Non-pigmented ciliary epithelial cell (primary cell): ENCODE data around the gene MAFF.
"Not testable (repeated sequence)": the region's sequence is repeated elsewhere in the genome, so short reads cannot be mapped to it uniquely, and the experiment has no call there.

Experiments used
- DNase-seq: peaks from one replicate; pipeline ENCODE4 v3.0.0-alpha.2; 2010; ENCODE audit warnings: low read depth

Gene MAFF

DNA sequence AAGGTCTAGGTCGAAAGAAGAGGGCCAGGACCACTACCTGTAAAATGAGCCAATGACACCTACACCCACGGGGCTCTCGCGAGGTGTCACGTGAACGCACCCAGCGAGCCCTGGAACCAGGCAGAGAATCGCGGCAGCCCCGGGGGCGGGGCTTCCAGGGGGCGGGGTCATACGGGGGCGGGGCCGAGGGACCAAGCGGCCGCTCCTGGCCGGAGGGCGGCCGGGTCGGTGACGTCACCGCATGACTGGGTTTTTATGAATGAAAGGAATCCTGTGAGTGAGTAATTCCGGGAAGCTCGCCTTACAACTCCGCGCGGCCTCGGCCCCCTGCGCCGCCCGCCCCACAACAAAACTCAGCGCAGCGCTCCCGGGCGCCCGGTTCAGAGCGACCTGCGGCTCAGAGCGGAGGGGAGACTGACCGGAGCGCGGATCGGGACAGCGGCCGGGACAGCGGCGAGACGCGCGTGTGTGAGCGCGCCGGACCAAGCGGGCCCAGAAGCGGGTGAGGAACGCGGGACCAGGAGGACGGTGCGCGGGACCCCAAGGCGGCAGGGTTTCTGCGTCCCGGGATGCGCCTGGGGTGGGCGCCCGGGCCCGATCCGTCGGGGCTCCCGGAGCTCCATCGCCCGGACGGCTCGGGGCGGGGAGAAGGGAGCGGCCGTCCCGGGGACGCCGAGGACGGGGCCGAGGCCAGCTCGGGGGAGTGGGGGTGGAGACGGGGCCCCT, at the start of gene MAFF:
Gene MAFF (plus strand): TSS at position 284 of the 726 bp plus-strand sequence. CDS start 11,860 bp downstream, outside the sequence.
- peak; percentile 83 for DNase-seq

GRCh38 chr22:38153821-38154562, 47.8 kb upstream of the MAFF start:
- DNase-seq: no peak

DNA sequence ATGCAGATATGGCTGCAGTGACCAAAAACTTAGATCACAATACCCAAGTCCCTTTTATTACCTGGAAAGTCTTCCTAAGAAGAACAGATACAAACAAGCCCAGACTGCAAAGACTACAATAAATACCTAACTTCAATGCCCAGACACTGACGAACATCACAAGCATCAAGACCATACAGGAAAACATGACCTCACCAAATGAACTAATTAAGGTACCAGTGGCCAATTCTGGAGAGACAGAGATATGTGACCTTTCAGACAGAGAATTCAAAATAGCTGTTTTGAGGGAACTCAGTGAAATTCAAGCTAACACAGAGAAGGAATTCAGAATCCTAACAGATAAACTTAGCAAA, 47.3 kb upstream of the MAFF start:
- DNase-seq: not testable (repeated sequence)

- DNase-seq: no peak
Observed at GRCh38 chr22:38155703-38156102, 46.1 kb upstream of the MAFF start.

DNA sequence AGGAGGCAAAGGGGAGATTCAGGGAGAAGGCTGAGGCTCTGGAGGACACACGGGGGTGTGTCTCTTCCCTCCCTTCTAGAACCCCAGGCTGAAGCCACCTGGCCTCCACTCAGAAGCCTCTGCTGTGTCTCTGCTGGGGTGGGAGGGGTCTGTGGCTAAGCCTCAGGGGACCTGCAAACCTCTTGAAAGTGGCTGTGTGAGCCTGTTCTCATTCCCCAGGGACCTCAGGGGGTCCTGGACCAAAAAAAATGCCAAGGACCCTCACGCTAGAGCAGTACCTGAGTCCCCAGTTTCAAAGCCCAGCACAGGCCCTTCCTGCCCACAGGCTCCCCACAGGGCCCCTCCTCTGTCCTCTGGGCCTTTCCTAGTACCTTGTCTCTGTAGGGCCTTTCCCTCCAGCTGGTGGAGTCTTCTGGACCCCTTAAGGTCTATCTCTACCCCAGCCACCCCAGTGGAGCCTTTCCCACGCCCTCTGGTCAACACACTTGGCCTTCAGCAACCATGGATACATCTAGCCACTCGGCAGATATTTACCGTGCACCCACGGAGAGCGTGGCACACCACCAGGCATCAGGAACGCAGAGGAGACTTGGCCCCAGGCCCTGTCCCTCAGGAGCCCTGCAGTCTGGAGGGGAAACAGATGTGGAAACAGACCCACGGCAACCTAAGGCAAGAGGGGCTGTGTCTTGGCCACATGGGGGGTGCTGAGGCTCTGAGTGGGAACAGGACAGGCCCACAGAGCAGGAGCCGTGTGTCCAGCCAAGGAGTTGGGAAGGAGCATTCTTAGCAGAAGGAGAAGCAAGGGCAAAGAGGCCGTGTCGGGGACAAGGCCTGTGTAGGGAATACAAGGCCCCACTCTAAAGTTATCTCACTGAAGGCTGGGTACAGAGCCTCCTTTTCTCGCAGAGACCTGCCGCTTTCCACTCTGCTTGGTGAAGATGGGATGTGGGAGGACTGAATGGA, 38.6 kb upstream of the MAFF start:
- DNase-seq: no peak

- no peak for DNase-seq
Observed at GRCh38 chr22:38163844-38164550, 37.8 kb upstream of the MAFF start.

DNA sequence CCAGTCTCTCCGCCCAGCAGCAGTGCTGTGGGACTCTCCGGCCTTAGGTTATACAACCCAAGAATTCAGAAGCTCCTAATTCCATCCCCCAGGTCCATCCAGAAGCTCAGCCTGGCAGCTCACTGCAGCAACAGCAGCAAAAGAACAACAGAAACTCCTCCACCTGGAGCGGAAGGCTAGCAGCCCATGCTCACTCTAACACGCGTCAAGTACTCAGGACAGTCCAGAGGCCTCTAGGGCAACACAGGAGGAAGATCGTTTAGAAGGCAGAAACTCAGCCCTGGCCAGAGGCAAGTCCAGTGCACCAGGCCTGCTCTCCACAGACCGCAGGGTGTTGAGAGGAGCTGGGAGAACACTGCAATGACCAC, 37.3 kb upstream of the MAFF start:
- DNase-seq: no peak

- no peak for DNase-seq
Observed at GRCh38 chr22:38165922-38166593, 35.7 kb upstream of the MAFF start.

DNA sequence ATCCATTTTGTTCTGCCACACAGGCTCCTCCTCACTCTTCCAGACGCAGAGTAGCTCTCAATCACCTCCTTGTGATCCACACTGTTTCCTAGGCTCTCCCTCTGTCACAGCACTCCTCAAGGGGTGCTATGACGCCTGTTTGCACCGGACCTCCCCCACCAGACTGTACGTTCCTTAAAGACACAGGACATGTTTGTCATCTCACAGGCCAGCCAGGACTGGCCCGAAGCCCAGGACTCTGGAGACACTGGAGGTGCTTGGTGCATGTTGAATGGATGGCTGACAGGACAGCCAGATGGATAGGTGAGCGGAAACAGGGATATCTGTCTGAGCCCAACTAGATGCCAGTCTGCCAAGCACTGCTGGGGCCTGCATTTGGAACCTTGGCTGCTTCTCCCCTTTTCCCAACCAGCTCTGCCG, 33.8 kb upstream of the MAFF start:
- no peak for DNase-seq

DNA sequence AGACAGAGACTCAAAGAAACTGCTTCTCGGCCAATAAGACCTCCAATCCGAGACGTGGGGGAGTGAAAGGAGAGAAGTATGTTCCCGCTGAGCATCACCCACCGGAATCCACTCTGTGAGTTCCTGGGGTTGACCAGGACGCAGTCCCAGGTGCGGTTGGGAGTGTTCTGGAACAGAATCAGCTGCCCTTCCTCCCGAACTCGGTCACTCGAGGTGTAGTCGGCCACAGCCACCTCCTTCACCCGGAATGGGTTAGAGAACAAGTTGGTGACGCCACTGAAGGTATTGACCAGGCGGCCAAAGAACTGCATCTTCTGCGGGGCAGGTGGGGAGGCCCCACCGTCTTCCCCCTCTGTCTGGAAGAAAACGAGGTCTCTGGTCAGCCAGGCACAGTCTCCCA, 32.7 kb upstream of the MAFF start:
- no peak for DNase-seq

- DNase-seq: no peak
Observed at GRCh38 chr22:38170469-38170868, 31.3 kb upstream of the MAFF start.

DNA sequence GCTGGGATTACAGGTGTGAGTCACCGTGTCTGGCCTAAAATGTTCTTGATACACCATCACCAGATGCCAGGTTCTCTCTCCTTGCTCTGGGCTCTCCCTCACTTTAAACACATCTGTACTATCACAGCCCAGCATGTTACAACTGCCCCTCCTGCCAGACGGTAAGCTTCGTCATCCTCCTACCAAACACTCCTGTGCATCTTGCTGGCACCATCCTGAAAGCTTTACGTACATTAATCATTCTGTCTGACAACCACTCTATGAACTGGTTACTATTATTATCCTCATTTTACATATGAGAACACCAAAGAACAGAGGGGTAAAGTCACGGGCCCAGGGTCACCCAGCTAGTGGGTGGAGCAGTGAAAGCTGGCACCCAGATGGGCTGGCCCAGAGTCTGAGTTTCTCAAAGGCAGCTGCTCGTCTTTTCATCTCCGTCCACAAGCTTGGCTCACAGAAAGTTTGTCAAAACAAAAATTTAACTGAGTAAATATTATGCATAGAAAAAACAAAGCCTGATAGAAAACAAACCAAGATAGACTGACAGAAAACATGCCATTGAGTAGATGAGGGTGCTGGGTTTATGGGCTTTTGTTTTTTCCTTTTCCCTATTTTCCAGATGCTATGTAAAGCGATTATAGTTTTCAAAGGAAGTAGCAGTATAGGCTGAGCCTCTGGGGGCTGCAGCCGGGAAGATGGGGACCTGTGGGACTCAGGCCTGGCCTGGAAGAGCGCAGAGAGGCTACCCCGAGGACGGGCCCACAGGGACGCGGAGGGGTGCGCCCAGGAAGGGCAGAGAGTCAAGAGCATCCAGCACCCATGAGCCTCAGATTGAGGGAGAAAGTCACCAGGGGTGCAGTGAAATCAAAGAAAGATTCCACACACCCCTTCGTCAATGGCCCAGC, 29.6 kb upstream of the MAFF start:
- DNase-seq: no peak

DNA sequence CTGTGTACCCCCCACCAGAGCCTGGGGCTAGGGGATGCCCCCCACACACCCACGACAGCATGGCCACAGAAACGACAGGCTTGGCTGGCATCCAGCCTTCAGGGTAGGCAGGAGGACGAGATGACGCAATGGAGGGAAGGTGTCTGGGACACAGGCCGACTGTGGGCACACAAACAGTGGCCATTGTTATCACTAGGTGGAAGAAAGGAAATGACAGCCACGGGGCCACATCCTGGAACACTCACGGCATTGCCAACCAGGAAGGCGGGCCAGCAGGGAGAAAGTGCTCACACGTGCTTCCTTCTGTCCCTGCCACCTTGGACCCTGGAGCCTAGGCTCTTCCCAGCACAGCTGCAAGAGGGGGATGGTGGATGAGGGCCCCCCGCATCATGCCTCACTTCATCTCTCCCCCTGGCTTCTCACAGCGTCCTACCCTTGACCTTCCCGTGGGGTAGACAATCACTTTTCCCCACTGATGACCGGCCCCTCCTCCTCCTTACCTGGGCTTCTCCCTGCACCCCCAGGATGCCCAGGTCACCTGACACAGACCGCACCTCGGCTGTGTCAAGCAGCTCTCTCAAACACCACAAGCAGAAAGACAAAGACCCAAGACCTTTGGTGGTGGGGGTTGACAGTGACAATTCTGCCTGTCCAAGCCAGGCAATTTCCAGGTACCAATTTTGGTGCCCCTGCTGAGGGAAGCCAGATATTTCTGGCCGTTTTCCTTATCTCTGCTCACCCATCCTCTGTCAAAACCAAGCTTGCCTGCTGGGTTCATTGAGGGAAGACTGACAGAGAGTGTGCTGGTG, 28.8 kb upstream of the MAFF start:
- DNase-seq: no peak

DNA sequence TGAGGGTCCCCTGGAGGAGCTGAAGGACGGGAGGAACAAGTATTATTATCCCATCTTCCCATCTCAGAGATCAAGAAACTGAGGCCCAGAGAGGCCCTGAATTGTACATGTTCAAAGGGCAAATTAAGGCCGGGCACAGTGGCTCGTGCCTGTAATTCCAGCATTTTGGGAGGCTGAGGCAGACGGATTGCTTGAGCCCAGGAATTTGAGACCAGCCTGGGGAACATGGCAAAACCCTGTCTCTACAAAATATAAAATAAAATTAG, 28.2 kb upstream of the MAFF start:
- no peak for DNase-seq

GRCh38 chr22:38174626-38175025, 27.2 kb upstream of the MAFF start:
- DNase-seq: no peak

DNA sequence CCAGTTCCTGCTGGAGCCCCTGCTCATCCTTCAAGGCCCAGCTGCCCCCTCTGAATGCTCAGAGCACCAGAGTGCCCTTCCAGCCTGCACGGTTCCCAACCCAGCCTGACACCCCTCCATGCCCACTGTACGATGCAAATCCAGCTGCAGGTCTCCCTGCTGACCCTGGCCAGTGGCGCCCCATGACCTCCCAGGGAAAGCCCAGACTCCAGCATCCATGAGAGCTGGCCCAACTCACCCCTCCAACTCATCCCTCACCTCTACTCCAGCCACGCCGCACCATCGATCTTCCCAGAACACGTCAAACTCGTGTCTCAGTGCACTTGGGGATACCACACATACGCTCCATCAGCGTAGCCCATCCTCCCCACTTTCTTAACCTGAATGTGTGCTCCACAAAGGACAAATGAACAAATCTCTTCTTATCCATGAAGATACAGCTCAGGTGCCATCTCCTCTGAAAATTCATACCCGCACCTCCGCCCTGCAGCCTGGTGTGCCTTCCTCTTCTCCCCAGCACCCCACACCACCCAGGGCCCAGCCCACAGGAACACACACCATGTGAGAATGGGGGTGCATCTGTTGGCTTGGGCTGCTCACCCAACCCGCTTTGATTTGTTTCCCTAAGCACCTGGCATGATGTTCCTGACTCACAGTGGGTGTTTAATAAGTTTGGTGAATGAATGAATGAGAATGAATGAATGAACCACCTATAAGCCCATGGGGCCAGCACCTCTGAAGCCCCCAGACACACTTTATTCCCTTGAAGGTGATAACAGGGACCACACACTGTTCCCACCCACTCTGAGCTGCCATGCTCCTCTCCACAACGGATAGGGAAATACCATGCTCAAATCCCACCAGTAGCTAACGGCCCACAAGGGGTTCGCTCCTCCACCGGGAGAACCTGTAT, 26.3 kb upstream of the MAFF start:
- no peak for DNase-seq

GRCh38 chr22:38176170-38176741, 25.5 kb upstream of the MAFF start:
- peak; percentile 36 for DNase-seq

DNA sequence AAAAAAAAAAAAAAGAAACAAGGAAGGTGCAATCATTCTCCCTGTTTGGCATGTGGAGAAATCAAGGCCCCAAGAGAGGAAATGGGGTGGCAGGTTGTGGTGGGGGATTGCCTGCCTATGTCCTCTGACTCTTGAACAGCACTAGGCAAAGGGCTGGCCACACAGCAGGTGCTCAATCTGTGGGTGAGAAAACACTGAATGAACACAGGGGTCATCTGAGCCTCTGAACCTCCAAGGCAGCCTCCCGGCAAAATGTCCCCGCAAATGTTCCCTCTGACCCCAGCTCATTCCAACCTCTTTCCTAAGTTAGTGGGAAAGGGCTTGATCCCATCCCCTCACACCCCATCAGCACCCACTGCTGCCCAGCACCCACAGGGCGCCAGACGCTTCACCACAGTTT, 24.8 kb upstream of the MAFF start:
- DNase-seq: no peak
